ENCODE data around the gene ALAS2.
"Not testable (repeated sequence)": the region's sequence is repeated elsewhere in the genome, so short reads cannot be mapped to it uniquely, and the experiment has no call there.

ALAS2 gene

DNA sequence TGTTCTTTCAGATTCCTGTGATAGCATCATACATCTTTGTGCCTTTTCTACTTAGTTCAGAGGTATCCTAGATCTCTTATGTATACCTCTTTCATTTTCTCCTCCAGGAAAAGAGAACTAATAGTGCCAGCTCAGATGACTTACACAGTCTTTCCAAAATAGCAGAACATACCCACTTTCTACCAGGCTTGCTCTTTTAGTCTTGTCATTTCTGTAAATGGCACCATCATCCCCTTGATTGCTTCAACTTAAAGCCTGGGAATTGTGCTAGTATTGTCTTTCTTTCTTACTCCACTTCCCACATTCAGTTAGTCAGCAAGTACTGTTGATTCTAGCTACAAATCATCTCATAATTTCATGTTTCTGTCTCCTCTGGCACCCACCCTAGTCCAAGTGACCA is 25.5 kb downstream of the ALAS2 start:
- DNase-seq: no peak

- DNase-seq: no peak
Observed at GRCh38 chrX:55004231-55004630, 26.5 kb downstream of the ALAS2 start.

DNA sequence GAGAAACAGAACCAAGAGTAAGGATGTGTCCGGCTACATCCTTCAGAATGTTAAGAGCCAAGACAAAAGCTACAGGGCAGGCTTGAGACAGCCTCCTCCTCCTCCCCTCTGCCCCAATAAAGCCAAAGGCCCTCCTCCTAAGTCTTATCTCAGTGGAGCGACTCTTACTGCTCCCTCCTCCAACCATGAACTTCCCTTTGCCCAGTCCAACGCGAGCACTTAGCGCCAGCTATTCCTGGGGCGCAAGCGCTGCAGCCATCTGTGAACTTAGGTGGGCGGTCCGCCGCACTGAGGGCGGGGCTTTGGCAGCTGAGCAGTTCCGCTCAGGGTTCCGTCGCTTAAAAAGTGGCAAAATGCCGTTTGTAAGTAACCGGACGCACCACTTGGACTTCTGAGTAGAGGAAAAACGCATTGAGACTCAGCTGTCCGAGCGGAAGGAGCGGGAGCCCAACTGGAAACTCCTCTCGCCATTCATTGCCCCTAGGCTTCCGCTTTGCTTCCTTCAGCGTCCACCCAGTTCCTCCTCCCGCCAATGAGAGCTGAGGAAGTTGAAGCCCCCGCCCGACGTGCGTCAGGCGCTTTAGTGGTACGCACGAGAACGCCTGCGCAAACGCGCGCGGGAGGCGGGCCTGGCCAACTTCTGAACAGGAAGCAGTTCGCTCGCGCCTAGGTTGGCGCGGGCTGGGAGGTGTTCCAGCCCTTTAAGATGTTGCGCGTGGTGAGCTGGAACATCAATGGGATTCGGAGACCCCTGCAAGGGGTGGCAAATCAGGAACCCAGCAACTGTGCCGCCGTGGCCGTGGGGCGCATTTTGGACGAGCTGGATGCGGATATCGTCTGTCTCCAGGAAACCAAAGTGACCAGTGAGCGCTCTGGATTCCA is 30.8 kb downstream of the ALAS2 start, which contains the start of gene APEX2:
Gene APEX2 (plus strand): TSS at position 647 of the 882 bp plus-strand sequence. CDS start 60 bp downstream, at position 707.
- peak; percentile 93 for DNase-seq

GRCh38 chrX:54995621-54996020 is 35.2 kb downstream of the ALAS2 start:
- no peak for DNase-seq

GRCh38 chrX:54994668-54995351 is 36.0 kb downstream of the ALAS2 start:
- no peak for DNase-seq

GRCh38 chrX:54994099-54994498 is 36.7 kb downstream of the ALAS2 start, which contains the start of gene PFKFB1:
PFKFB1 (minus strand) TSS chrX:54994188; CDS start chrX:54994007, 181 bp downstream.
- DNase-seq: no peak

DNA sequence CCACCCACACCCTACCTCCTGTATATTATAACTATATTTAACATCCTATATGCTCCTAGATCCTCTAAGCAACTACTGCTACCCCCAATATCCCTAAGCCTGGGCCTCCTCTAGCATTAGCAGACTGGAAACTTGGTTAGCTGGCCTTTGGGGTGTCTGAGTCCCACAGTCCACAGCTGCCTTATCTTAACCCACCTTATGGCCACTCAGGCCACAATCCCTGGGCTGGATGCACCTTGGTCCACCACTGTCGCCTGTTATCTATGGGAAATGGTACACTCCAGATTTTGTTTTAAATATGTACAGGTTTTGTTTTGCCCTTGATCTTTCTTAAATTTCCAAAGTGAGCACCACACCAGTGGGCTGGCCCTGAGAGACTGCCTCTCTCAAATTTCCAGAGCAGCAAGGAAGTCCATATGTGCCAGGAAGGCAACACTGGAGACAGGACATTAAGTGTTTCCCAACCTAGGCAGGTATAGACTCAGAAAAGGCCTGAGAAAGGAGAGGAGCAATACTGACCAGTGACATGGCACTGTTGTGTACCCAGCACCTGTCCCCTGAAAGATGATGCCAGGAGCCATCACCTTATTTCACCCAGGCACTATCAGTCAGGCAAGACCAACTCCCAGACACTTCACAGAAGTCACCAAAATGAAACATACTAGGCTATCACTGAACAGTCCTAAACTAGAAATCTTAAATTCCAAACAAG is 37.7 kb downstream of the ALAS2 start:
- no peak for DNase-seq

DNA sequence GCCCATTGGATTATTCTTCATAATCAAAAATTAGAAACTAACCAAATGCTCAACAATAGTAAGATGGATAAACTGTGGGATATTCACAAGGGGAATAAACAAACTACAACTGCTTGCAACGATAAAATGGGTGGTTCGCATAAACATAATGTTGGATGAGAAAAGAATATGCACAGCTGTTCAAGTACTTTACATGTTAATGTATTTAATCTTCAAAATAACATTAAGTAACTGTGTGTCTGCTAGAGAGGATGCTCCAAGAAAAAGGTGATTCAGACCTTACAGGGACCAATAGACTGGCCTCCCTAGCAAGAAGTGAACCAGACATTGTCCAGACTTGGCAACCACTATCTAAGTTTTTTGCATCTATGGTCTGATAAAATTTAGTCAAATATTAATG is 39.1 kb downstream of the ALAS2 start:
- DNase-seq: no peak

DNA sequence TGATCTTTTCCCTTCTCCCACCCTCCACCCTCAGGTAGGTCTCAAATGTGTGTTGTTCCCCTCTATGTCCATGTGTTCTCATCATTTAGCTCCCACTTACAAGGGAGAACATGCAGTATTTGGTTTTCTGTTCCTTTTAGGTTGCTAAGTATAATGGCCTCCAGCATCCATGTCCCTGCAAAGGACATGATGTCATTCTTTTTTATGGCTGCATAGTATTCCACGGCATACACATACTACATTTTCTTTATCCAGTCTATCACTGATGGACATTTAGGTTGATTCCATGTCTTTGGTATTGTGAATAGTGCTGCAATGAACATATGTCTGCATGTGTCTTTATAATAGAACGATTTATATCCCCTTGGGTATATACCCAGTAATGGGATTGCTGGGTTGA is 47.5 kb downstream of the ALAS2 start:
- not testable (repeated sequence) for DNase-seq

GRCh38 chrX:54980334-54980733 is 50.4 kb downstream of the ALAS2 start:
- DNase-seq: no peak

- DNase-seq: no peak
Observed at GRCh38 chrX:54979432-54979831, 51.3 kb downstream of the ALAS2 start.

DNA sequence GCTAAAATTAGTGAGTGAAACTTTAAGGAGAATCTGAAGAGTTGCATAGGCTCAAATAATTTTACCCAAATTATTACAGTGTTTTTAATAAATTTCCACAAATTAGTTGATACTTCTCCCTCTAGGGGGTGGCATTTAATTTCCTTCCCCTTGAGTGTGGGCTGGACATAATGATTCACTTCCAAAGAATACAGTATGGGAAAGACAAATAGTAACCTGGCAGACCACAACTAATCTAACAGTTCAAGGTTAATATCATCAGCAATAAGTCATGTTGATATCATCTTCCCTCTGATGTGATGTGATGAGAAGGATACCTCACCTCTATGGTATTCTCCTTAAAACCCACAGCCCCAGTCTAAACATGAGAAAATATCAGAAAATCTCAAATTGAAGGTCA is 52.3 kb downstream of the ALAS2 start:
- no peak for DNase-seq

- no peak for DNase-seq
Observed at GRCh38 chrX:54977387-54977786, 53.4 kb downstream of the ALAS2 start.

DNA sequence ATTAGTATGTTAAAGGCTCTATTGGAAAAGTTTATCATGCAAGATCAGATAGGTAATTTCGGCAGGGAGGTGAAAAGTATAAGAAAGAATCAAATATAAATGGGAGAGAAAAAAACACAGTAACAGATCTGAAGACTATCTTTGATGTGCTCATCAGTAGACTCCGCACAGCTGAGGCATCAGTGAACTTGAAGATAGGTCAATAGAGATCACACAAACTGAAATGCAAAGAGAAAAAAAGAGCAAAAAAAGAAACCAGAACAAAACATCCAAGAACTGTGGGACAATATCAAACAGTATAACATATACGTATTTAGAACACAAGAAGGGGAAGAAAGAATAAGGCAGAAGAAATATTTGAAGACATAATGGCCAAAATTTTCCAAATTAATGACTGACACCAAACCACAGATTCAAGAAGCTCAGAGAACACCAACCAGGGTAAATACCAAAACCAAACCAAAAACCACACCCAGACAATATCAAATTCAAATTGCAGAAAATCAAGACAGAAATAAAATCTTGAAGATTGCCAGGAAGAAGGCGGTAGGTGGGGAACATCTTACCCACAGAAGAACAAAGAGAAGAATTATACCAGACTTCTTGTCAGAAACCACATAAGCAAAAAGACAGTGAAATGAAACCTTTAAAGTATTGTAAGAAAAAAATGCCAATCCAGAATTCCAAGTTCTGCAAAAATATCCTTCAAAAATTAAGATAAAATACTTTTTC is 65.8 kb downstream of the ALAS2 start:
- DNase-seq: no peak

- DNase-seq: no peak
Observed at GRCh38 chrX:54961750-54962149, 69.0 kb downstream of the ALAS2 start.
